Transverse colon (tissue), 4 donors: ENCODE results near the gene CLMN.

Source experiments
- EP300 ChIP-seq: sonication (generic); formaldehyde crosslinking; IDR thresholded peaks from one replicate; pipeline ENCODE4 v1.6.1; 2017; ENCODE audit warnings: antibody characterized with exemption, low read depth
- POLR2A ChIP-seq: fragments of 450-650 bp; IDR thresholded peaks from one replicate; pipeline ENCODE4 v1.6.1; 2016; ENCODE audit warnings: antibody characterized with exemption, mild to moderate bottlenecking, moderate library complexity
- POLR2AphosphoS5 ChIP-seq, 3 donors: sonication (generic); formaldehyde crosslinking; IDR thresholded peaks; one replicate each; pipeline ENCODE4 v1.6.1; 2016; ENCODE audit warnings: antibody characterized with exemption in 3 of 3
- TF ChIP-seq, protein P1 (sequence below), 5 experiments: fragments of 200-600 bp in 3 of 5; fragments of 450-650 bp in 2 of 5; sonication (generic) in 3 of 5; IDR thresholded peaks; 1 replicate in 2 of 5; 2 replicates in 3 of 5; pipeline ENCODE4 v1.5.1; 2016 to 2017; ENCODE audit warnings: antibody characterized with exemption in 5 of 5, inconsistent platforms in 3 of 5, mild to moderate bottlenecking in 2 of 5, moderate library complexity in 1 of 5

GRCh38 chr14:95142208-95142607 is 177.5 kb downstream of the CLMN start:
- TF ChIP-seq POLR2AphosphoS5 (IDR thresholded peaks at IDR 0.05): no peak
- TF ChIP-seq, protein P1, sequence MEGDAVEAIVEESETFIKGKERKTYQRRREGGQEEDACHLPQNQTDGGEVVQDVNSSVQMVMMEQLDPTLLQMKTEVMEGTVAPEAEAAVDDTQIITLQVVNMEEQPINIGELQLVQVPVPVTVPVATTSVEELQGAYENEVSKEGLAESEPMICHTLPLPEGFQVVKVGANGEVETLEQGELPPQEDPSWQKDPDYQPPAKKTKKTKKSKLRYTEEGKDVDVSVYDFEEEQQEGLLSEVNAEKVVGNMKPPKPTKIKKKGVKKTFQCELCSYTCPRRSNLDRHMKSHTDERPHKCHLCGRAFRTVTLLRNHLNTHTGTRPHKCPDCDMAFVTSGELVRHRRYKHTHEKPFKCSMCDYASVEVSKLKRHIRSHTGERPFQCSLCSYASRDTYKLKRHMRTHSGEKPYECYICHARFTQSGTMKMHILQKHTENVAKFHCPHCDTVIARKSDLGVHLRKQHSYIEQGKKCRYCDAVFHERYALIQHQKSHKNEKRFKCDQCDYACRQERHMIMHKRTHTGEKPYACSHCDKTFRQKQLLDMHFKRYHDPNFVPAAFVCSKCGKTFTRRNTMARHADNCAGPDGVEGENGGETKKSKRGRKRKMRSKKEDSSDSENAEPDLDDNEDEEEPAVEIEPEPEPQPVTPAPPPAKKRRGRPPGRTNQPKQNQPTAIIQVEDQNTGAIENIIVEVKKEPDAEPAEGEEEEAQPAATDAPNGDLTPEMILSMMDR (IDR thresholded peaks at IDR 0.05): no peak
- TF ChIP-seq POLR2A: no peak
- no peak for TF ChIP-seq EP300
